Mucosa of rectum (tissue), 2 donors: ENCODE measurements around the gene AKAP7.
"Not testable (repeated sequence)": the region's sequence is repeated elsewhere in the genome, so short reads cannot be mapped to it uniquely, and the experiment has no call there.

Source experiments
- H3K27ac ChIP-seq, 2 donors: one replicate each; pipeline ENCODE4 v1.7.0; 2013; ENCODE audit warnings: inconsistent platforms in 2 of 2, low read depth in 2 of 2, low read length in 2 of 2
- H3K27me3 ChIP-seq, 2 donors: one replicate each; pipeline ENCODE4 v1.7.0; 2013; ENCODE audit warnings: low read length in 2 of 2; ENCODE audit not compliant: control insufficient read depth in 2 of 2, insufficient read depth in 2 of 2
- H3K36me3 ChIP-seq, 2 donors: one replicate each; pipeline ENCODE4 v1.7.0; 2013; ENCODE audit warnings: low read length in 2 of 2; ENCODE audit not compliant: control insufficient read depth in 2 of 2, insufficient read depth in 2 of 2
- H3K4me1 ChIP-seq, 2 donors: one replicate each; pipeline ENCODE4 v1.7.0; 2013; ENCODE audit warnings: low read length in 2 of 2, mild to moderate bottlenecking in 1 of 2; ENCODE audit not compliant: control insufficient read depth in 2 of 2, insufficient read depth in 2 of 2
- H3K4me3 ChIP-seq, 2 donors: one replicate each; pipeline ENCODE4 v1.7.0; 2013; ENCODE audit warnings: low read length in 2 of 2
- H3K9ac ChIP-seq, 2 donors: one replicate each; pipeline ENCODE4 v1.7.0; 2013; ENCODE audit warnings: low read length in 2 of 2, low read depth in 1 of 2, mild to moderate bottlenecking in 1 of 2
- H3K9me3 ChIP-seq, 2 donors: one replicate each; pipeline ENCODE4 v1.7.0; 2013; ENCODE audit warnings: low read length in 2 of 2; ENCODE audit not compliant: control insufficient read depth in 2 of 2
- donor health status: healthy.
- donor health status: Normal muscosa, but diverticular disease.

The AKAP7 gene

GRCh38 chr6:131305037-131305850 is 170.0 kb downstream of the AKAP7 start:
- Histone ChIP-seq H3K4me3 (no peak overlapping the region), H3K9ac (no peak overlapping the region), H3K27me3 (no peaks in the 10 kb centered on the region), H3K27ac (no peak overlapping the region), H3K36me3 (no peaks in the 10 kb centered on the region), H3K9me3 (no peaks in the 10 kb centered on the region), H3K4me1 (no peaks in the 10 kb centered on the region)

GRCh38 chr6:131309437-131309836 is 174.2 kb downstream of the AKAP7 start:
- no peaks in the 10 kb centered on the region for H3K36me3 ChIP-seq
- no peaks in the 10 kb centered on the region for H3K9me3 ChIP-seq
- H3K4me1 ChIP-seq = no peaks in the 10 kb centered on the region
- H3K9ac ChIP-seq = no peak overlapping the region
- H3K27ac ChIP-seq = no peak overlapping the region
- H3K27me3 ChIP-seq = no peaks in the 10 kb centered on the region
- H3K4me3 ChIP-seq = no peak overlapping the region

- Histone ChIP-seq H3K9me3 (peaks cover 3 to 4% of the 10 kb centered on the region in 2 donors), H3K4me3 (no peak overlapping the region), H3K27me3 (no peaks in the 10 kb centered on the region), H3K27ac (no peak overlapping the region), H3K36me3 (no peaks in the 10 kb centered on the region), H3K4me1 (no peaks in the 10 kb centered on the region), H3K9ac (no peak overlapping the region)
Observed at GRCh38 chr6:131314838-131315237, 179.6 kb downstream of the AKAP7 start.

- Histone ChIP-seq H3K9ac (no peak overlapping the region), H3K4me3 (no peak overlapping the region), H3K27ac (no peak overlapping the region), H3K4me1 (no peaks in the 10 kb centered on the region), H3K36me3 (no peaks in the 10 kb centered on the region), H3K9me3 (peaks cover 3 to 4% of the 10 kb centered on the region in 2 donors), H3K27me3 (no peaks in the 10 kb centered on the region)
Observed at GRCh38 chr6:131316654-131317053, 181.4 kb downstream of the AKAP7 start.

GRCh38 chr6:131317516-131317915 is 182.2 kb downstream of the AKAP7 start:
- Histone ChIP-seq H3K9me3 (peaks cover 3 to 4% of the 10 kb centered on the region in 2 donors), H3K27ac (no peak overlapping the region), H3K36me3 (no peaks in the 10 kb centered on the region), H3K4me1 (no peaks in the 10 kb centered on the region), H3K4me3 (no peak overlapping the region), H3K9ac (no peak overlapping the region), H3K27me3 (no peaks in the 10 kb centered on the region)

- H3K4me1 ChIP-seq = no peaks in the 10 kb centered on the region
- H3K9ac ChIP-seq = no peak overlapping the region
- H3K27me3 ChIP-seq = no peaks in the 10 kb centered on the region
- no peaks in the 10 kb centered on the region for H3K9me3 ChIP-seq
- no peak overlapping the region for H3K27ac ChIP-seq
- H3K36me3 ChIP-seq = no peaks in the 10 kb centered on the region
- no peak overlapping the region for H3K4me3 ChIP-seq
Observed at GRCh38 chr6:131321589-131321988, 186.3 kb downstream of the AKAP7 start.

GRCh38 chr6:131322125-131322524 is 186.9 kb downstream of the AKAP7 start:
- H3K27me3 ChIP-seq = no peaks in the 10 kb centered on the region
- no peak overlapping the region for H3K27ac ChIP-seq
- no peak overlapping the region for H3K4me3 ChIP-seq

GRCh38 chr6:131325669-131326068 is 190.4 kb downstream of the AKAP7 start:
- not testable (repeated sequence) for H3K27me3 ChIP-seq, H3K4me3 ChIP-seq, H3K9me3 ChIP-seq, H3K36me3 ChIP-seq, H3K9ac ChIP-seq, H3K27ac ChIP-seq, H3K4me1 ChIP-seq

More at GRCh38 chr6:131322125-131322524, 186.9 kb downstream of the AKAP7 start:
- Histone ChIP-seq H3K9ac (no peak overlapping the region), H3K36me3 (no peaks in the 10 kb centered on the region), H3K9me3 (no peaks in the 10 kb centered on the region), H3K4me1 (no peaks in the 10 kb centered on the region)

GRCh38 chr6:131328727-131329126 is 193.5 kb downstream of the AKAP7 start:
- not testable (repeated sequence) for H3K4me1 ChIP-seq, H3K27me3 ChIP-seq, H3K9ac ChIP-seq, H3K9me3 ChIP-seq, H3K36me3 ChIP-seq, H3K4me3 ChIP-seq, H3K27ac ChIP-seq

- Histone ChIP-seq H3K9ac (no peak overlapping the region), H3K27ac (no peak overlapping the region), H3K4me1 (no peaks in the 10 kb centered on the region), H3K4me3 (no peak overlapping the region), H3K9me3 (no peaks in the 10 kb centered on the region), H3K36me3 (no peaks in the 10 kb centered on the region), H3K27me3 (no peaks in the 10 kb centered on the region)
Observed at GRCh38 chr6:131331151-131331550, 195.9 kb downstream of the AKAP7 start.
